OCI-LY3 (cell line): ENCODE data around the gene UNC80.

Experiments used
- EZH2phosphoT487 ChIP-seq: fragments of 200-600 bp; shearing (Covaris generic); IDR thresholded peaks from 2 replicates; pipeline ENCODE4 v1.6.1; 2018; ENCODE audit warnings: antibody characterized with exemption, mixed run types, low read depth
- TF ChIP-seq, protein P1 (sequence below): fragments of 200-600, 300-600 bp; sonication (generic); IDR thresholded peaks from 2 replicates; pipeline ENCODE4 v1.5.1; 2014; ENCODE audit warnings: antibody characterized with exemption, low read length, low read depth

DNA sequence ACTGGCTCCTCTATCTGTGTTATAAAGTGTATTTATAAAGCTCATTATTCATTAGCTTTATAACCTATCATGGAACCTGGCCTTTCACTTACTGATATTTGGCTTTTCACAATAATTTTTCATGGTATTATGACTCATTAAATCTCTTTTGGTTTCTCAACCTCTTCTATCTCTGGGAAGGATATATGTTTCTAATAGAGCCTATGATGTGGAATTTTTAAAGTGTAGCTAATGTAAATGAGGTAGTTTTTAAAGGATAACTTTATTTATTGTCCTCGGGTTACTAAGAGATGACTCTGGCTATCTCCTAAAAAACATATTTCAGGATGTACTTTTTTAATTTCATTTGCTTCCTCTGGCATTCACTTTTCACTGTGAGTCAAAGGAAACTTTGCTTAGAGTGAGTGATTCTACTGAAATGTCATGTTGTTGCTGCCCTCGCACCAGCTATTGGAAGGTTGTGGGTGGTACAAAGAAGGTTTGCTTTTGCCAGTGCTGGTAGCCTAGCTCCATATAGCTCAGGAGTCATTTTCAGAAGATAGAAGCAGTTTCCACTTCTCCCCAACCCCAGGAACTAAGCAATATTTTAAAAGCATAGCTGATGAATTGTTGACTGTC lies 145.6 kb downstream of the UNC80 start:
- TF ChIP-seq, protein P1, sequence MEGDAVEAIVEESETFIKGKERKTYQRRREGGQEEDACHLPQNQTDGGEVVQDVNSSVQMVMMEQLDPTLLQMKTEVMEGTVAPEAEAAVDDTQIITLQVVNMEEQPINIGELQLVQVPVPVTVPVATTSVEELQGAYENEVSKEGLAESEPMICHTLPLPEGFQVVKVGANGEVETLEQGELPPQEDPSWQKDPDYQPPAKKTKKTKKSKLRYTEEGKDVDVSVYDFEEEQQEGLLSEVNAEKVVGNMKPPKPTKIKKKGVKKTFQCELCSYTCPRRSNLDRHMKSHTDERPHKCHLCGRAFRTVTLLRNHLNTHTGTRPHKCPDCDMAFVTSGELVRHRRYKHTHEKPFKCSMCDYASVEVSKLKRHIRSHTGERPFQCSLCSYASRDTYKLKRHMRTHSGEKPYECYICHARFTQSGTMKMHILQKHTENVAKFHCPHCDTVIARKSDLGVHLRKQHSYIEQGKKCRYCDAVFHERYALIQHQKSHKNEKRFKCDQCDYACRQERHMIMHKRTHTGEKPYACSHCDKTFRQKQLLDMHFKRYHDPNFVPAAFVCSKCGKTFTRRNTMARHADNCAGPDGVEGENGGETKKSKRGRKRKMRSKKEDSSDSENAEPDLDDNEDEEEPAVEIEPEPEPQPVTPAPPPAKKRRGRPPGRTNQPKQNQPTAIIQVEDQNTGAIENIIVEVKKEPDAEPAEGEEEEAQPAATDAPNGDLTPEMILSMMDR, result no peak
- TF ChIP-seq EZH2phosphoT487, result no peak
